AG10803 (cell line): ENCODE measurements around the gene KCNMA1.

Source experiments
- DNase-seq: peaks from one replicate; pipeline ENCODE4 v3.0.0; 2010; ENCODE audit warnings: low read depth
- H3K4me3 ChIP-seq: 2 replicates; pipeline ENCODE4 v1.5.1; 2011; ENCODE audit warnings: mild to moderate bottlenecking, low read length, control low read depth
- CTCF ChIP-seq: conservative IDR thresholded peaks from 2 replicates; pipeline ENCODE4 v1.5.1; 2011; ENCODE audit warnings: mild to moderate bottlenecking, low read length, control low read depth, inconsistent platforms

The KCNMA1 gene

GRCh38 chr10:77405771-77406241 lies 231.8 kb downstream of the KCNMA1 start:
- TF ChIP-seq CTCF: no peak
- no peak overlapping the region for H3K4me3 ChIP-seq
- peak; percentile 79 for DNase-seq

GRCh38 chr10:77404810-77405209 lies 232.8 kb downstream of the KCNMA1 start:
- no peak for DNase-seq
- TF ChIP-seq CTCF: no peak
- H3K4me3 ChIP-seq: no peak overlapping the region

- no peak overlapping the region for H3K4me3 ChIP-seq
- no peak for TF ChIP-seq CTCF
- no peak for DNase-seq
Observed at GRCh38 chr10:77403761-77404160, 233.8 kb downstream of the KCNMA1 start.

- DNase-seq: no peak
- TF ChIP-seq CTCF: no peak
Observed at GRCh38 chr10:77401683-77402082, 235.9 kb downstream of the KCNMA1 start.

GRCh38 chr10:77400033-77400432 lies 237.6 kb downstream of the KCNMA1 start:
- no peak for TF ChIP-seq CTCF
- no peak for DNase-seq
- no peak overlapping the region for H3K4me3 ChIP-seq

More at GRCh38 chr10:77401683-77402082, 235.9 kb downstream of the KCNMA1 start:
- H3K4me3 ChIP-seq: no peak overlapping the region

GRCh38 chr10:77398986-77399755 lies 238.4 kb downstream of the KCNMA1 start:
- DNase-seq: no peak
- TF ChIP-seq CTCF: no peak
- H3K4me3 ChIP-seq: no peak overlapping the region

- DNase-seq: no peak
- no peak for TF ChIP-seq CTCF
- no peak overlapping the region for H3K4me3 ChIP-seq
Observed at GRCh38 chr10:77398558-77398957, 239.1 kb downstream of the KCNMA1 start.
